GM12874 (cell line): Measurements from ENCODE around the gene EIF3J.

Source experiments
- TF ChIP-seq, protein P1 (sequence below): IDR thresholded peaks from 2 replicates; pipeline ENCODE4 v1.5.1; 2011; ENCODE audit warnings: low read depth, mild to moderate bottlenecking, control low read depth, low read length, moderate library complexity; ENCODE audit not compliant: insufficient read depth

The EIF3J gene

GRCh38 chr15:44603126-44603525 is 66.2 kb downstream of the EIF3J start:
- TF ChIP-seq, protein P1, sequence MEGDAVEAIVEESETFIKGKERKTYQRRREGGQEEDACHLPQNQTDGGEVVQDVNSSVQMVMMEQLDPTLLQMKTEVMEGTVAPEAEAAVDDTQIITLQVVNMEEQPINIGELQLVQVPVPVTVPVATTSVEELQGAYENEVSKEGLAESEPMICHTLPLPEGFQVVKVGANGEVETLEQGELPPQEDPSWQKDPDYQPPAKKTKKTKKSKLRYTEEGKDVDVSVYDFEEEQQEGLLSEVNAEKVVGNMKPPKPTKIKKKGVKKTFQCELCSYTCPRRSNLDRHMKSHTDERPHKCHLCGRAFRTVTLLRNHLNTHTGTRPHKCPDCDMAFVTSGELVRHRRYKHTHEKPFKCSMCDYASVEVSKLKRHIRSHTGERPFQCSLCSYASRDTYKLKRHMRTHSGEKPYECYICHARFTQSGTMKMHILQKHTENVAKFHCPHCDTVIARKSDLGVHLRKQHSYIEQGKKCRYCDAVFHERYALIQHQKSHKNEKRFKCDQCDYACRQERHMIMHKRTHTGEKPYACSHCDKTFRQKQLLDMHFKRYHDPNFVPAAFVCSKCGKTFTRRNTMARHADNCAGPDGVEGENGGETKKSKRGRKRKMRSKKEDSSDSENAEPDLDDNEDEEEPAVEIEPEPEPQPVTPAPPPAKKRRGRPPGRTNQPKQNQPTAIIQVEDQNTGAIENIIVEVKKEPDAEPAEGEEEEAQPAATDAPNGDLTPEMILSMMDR: no peak

GRCh38 chr15:44606740-44607139 is 69.8 kb downstream of the EIF3J start:
- TF ChIP-seq, protein P1: no peak
